Omental fat pad (tissue), 4 donors: ENCODE results near the gene LEMD2. TPM values are rescaled to one million over a fixed set of nuclear protein-coding genes. Genes with fewer than 3 reads are reported as not detected.

ENCODE experiments used
- ATAC-seq: fragments of 150-250 bp; one replicate; pipeline ENCODE4 v1.9.1; 2016; ENCODE audit warnings: mild to moderate bottlenecking, moderate library complexity; ENCODE audit not compliant: low FRiP score
- DNase-seq: peaks from one replicate; pipeline ENCODE4 v3.0.0-alpha.2; 2019; ENCODE audit warnings: low spot score
- CTCF ChIP-seq, 3 donors: fragments of 450-650 bp; IDR thresholded peaks; one replicate each; pipeline ENCODE4 v1.5.1; 2016 to 2017; ENCODE audit warnings: antibody characterized with exemption in 3 of 3, mild to moderate bottlenecking in 3 of 3, moderate library complexity in 2 of 3
- total RNA-seq, 4 donors: library from RNA; depleted of rRNA; stranded (reverse); fragments of >200 nt; gene quantifications; one replicate each; pipeline ENCODE4 v1.1.0, GENCODE V29; 2016

LEMD2 gene
- total RNA-seq, 4 donors from 2014 or later, result 25.8 to 75.0 (median 40.4) TPM

GRCh38 chr6:33756211-33756954 lies 32.5 kb downstream of the LEMD2 start:
- ATAC-seq, result no peak
- TF ChIP-seq CTCF (IDR thresholded peaks at IDR 0.05), result no peak
- DNase-seq, result no peak

GRCh38 chr6:33755070-33755869 lies 33.7 kb downstream of the LEMD2 start:
- DNase-seq, result no peak
- no peak for TF ChIP-seq CTCF (IDR thresholded peaks at IDR 0.05)
- ATAC-seq, result no peak

- DNase-seq (no peak), ATAC-seq (no peak)
- no peak for TF ChIP-seq CTCF (IDR thresholded peaks at IDR 0.05)
Measured at GRCh38 chr6:33754222-33754621, 34.7 kb downstream of the LEMD2 start.

- no peak for DNase-seq
- no peak for ATAC-seq
- TF ChIP-seq CTCF (IDR thresholded peaks at IDR 0.05), result no peak
Measured at GRCh38 chr6:33752646-33753015, 36.3 kb downstream of the LEMD2 start.

- DNase-seq, result no peak
- ATAC-seq, result no peak
Measured at GRCh38 chr6:33751771-33752645, 36.9 kb downstream of the LEMD2 start.

More at GRCh38 chr6:33751771-33752645, 36.9 kb downstream of the LEMD2 start:
- no peak for TF ChIP-seq CTCF (IDR thresholded peaks at IDR 0.05)
